Measurements from ENCODE around the gene PPP1R3C. TPM values are rescaled to one million over a fixed set of nuclear protein-coding genes. Genes with fewer than 3 reads are reported as not detected.
A peak's percentile ranks its signal among the peaks of the same experiment; 100 is the strongest.

The PPP1R3C gene
- total RNA-seq, 1 experiment from 2014 or later = 5.9 TPM

GRCh38 chr10:91598211-91598977, 34.5 kb downstream of the PPP1R3C start:
- no peak for DNase-seq
- H3K9me3 ChIP-seq (replicated peaks) = no peaks in the 10 kb centered on the region
- no peak overlapping the region for H3K4me3 ChIP-seq
- H3K36me3 ChIP-seq = no peaks in the 10 kb centered on the region
- no peak overlapping the region for H3K27ac ChIP-seq
- no peaks in the 10 kb centered on the region for H3K27me3 ChIP-seq
- peaks cover 8% of the 10 kb centered on the region for H3K4me1 ChIP-seq

- Histone ChIP-seq H3K9me3 (replicated peaks) (no peaks in the 10 kb centered on the region), H3K4me3 (no peak overlapping the region), H3K36me3 (no peaks in the 10 kb centered on the region), H3K27ac (no peak overlapping the region), H3K27me3 (no peaks in the 10 kb centered on the region), H3K4me1 (peaks cover 18% of the 10 kb centered on the region)
- peak; percentile 20 to 54 for DNase-seq
These were observed 35.5 kb downstream of the PPP1R3C start for GRCh38 chr10:91597197-91597881.

GRCh38 chr10:91596825-91597196, 36.1 kb downstream of the PPP1R3C start:
- peaks cover 23% of the 10 kb centered on the region for H3K4me1 ChIP-seq
- no peaks in the 10 kb centered on the region for H3K36me3 ChIP-seq
- H3K9me3 ChIP-seq (replicated peaks) = no peaks in the 10 kb centered on the region
- no peak overlapping the region for H3K4me3 ChIP-seq
- H3K27me3 ChIP-seq = no peaks in the 10 kb centered on the region
- DNase-seq = no peak
- no peak overlapping the region for H3K27ac ChIP-seq

GRCh38 chr10:91593834-91594233, 39.0 kb downstream of the PPP1R3C start:
- DNase-seq = no peak
- no peaks in the 10 kb centered on the region for H3K9me3 ChIP-seq (replicated peaks)
- no peak overlapping the region for H3K4me3 ChIP-seq
- no peaks in the 10 kb centered on the region for H3K27me3 ChIP-seq
- no peak overlapping the region for H3K27ac ChIP-seq
- H3K36me3 ChIP-seq = no peaks in the 10 kb centered on the region
- H3K4me1 ChIP-seq = peaks cover 35% of the 10 kb centered on the region

DNA sequence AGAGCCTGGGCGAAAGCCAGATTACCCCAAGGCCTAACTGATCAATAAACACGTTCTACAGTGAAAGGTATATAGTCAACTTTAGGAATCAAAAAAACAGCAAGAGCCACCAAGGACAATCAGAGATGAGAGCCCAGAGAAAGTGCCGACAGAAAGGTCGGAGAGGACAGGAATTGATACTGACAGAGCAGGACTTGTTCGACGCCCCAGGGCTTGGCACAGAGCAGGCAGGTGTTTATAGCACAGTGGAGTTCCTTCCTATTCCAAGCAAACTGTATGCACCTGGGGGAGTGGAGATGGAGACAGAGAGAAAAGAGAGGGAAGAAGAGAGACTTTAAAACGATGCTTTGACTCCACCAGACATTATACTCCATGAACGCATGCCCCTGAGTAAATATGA, 39.5 kb downstream of the PPP1R3C start:
- DNase-seq = no peak
- H3K4me1 ChIP-seq = peaks cover 35% of the 10 kb centered on the region
- no peak overlapping the region for H3K4me3 ChIP-seq
- no peaks in the 10 kb centered on the region for H3K36me3 ChIP-seq
- H3K9me3 ChIP-seq (replicated peaks) = no peaks in the 10 kb centered on the region
- no peaks in the 10 kb centered on the region for H3K27me3 ChIP-seq
- H3K27ac ChIP-seq = no peak overlapping the region

GRCh38 chr10:91592266-91592975, 40.5 kb downstream of the PPP1R3C start:
- Histone ChIP-seq H3K4me1 (peaks cover 31% of the 10 kb centered on the region), H3K9me3 (replicated peaks) (no peaks in the 10 kb centered on the region), H3K27me3 (no peaks in the 10 kb centered on the region), H3K4me3 (peak overlapping the region; percentile 26; the same call in 1 of the 2 replicates), H3K36me3 (no peaks in the 10 kb centered on the region), H3K27ac (peak overlapping the region; percentile 70)
- peak; percentile 49 to 52 for DNase-seq

DNA sequence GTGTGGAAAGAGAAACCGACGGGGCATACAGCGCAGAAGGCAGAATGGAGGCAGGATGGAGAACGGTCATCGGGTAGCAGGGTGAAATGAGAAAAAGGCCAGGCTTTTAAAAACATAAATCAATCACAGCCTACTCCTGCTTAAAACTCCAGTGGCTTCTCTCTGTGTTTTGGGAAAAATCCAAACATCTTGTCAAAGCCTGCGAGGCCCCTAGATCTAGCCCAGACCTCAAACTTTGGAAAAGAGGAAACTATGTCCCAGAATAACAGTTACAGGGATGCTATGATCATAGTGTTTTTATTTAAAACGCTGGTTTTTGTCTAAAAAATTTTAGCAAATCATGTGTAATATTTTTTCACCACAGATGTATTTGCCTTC, 41.1 kb downstream of the PPP1R3C start:
- no peaks in the 10 kb centered on the region for H3K27me3 ChIP-seq
- peak overlapping the region; percentile 70 for H3K27ac ChIP-seq
- no peak for DNase-seq
- no peaks in the 10 kb centered on the region for H3K36me3 ChIP-seq
- H3K4me1 ChIP-seq = peaks cover 30% of the 10 kb centered on the region
- no peaks in the 10 kb centered on the region for H3K9me3 ChIP-seq (replicated peaks)
- peak overlapping the region; percentile 26 for H3K4me3 ChIP-seq

DNA sequence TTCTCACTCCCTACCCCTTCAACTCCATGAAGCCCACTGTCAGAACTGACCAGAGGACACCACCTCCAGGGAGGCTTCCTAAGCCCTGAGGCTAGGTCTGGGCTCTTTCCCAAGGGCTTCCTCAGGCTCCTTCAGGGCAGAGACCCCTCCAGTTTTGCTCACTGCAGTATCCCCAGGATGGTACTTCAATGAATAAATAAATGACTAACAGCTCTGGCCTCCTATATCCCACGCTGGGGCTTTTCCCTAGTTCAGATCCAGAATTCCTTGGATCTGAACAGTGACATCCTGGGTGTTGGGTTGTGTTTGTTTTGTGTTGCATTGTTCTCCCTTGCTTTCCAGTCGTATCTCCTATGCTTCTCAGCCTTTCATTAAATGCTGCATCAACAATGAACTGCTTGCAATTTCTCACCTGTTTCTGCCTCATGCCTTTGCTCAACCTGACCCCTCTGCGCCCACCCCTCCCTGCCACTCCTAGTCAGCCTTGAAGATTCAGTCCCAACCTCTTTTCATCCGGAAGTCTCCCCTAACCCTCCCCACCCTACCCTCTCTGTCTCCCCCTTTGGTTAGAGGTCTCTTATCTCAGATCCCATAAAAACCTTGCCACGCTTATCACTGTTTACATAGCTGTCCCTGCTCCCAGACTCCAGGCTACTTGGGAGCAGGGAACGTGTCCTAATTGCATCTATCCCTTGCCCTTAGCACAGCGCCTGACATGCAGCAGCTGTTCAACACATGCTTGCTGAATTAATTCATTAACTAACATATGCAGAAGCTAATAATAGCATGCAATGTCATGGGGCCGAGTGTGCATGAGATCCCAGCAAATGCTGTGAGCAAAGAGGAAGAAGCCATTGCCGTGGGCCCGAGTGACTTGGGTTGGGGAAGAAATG, 41.7 kb downstream of the PPP1R3C start:
- H3K4me3 ChIP-seq = peak overlapping the region; percentile 26
- H3K36me3 ChIP-seq = no peaks in the 10 kb centered on the region
- H3K27me3 ChIP-seq = no peaks in the 10 kb centered on the region
- peaks cover 30% of the 10 kb centered on the region for H3K4me1 ChIP-seq
- no peaks in the 10 kb centered on the region for H3K9me3 ChIP-seq (replicated peaks)
- peak; percentile 70 to 75 for DNase-seq
- H3K27ac ChIP-seq = peak overlapping the region; percentile 70

DNA sequence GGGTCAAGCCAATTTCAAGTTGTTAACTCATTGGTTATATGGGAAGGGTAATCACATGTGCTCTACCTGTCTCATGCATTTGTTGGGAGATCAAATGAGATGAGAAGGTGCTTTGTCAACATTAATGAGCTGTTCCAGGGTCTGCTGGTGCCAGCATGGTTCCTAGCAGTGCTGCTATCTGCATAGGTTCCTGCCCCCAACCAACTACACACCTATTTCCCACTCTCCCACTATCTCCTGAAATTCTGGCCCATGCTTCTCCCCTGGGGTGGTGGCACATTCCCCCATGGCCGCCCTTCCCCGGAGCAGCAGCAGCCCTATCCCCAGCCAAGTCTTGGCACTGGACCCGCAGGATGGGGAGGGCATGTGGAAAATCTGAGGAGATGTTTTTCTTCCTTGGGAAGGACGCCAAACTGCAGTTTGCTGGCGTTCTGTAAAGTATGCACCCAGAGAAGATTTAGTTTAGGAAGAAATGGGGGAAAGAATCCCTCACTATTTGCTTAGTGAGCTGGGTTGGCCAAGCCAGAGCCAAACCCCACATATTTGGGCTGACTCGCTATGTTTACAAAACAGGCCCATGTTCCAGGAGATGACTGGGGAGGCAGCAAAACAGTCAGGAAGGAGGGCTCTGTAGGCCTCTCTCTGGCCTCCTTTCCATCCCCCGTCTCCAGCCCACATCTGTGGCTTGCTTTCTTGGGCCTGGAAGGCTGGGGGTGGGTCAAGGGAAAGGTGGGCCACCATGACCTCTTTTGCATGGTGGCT, 42.5 kb downstream of the PPP1R3C start:
- Histone ChIP-seq H3K4me1 (peaks cover 30% of the 10 kb centered on the region), H3K27ac (peak overlapping the region; percentile 70; the same call in 1 of the 2 replicates), H3K9me3 (replicated peaks) (no peaks in the 10 kb centered on the region), H3K27me3 (no peaks in the 10 kb centered on the region), H3K4me3 (no peak overlapping the region), H3K36me3 (no peaks in the 10 kb centered on the region)
- DNase-seq = no peak

DNA sequence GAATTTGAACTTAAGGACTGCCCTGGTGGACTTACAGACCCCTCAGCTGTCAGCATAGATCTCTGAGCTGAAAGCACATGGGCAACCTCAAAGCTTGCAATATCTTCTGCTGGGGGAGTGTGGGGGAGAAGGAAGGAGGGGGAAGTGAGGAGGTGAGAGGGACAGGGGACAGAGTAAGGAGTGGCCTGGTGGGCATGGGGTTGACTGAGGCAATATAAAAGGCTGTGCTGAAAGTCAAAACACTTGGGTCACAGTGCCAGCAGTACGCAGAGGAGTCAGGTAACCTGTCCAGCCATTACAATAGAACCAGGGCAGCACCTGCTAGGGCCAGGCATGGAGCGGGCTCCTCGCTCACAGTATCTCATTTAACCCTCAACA, 43.2 kb downstream of the PPP1R3C start:
- H3K4me3 ChIP-seq = no peak overlapping the region
- H3K36me3 ChIP-seq = no peaks in the 10 kb centered on the region
- no peaks in the 10 kb centered on the region for H3K27me3 ChIP-seq
- H3K27ac ChIP-seq = no peak overlapping the region
- peaks cover 30% of the 10 kb centered on the region for H3K4me1 ChIP-seq
- no peaks in the 10 kb centered on the region for H3K9me3 ChIP-seq (replicated peaks)
- DNase-seq = no peak

GRCh38 chr10:91589015-91589657, 43.7 kb downstream of the PPP1R3C start:
- Histone ChIP-seq H3K27ac (no peak overlapping the region), H3K4me1 (peaks cover 30% of the 10 kb centered on the region)

GRCh38 chr10:91587710-91588638, 44.9 kb downstream of the PPP1R3C start:
- Histone ChIP-seq H3K36me3 (no peaks in the 10 kb centered on the region), H3K27ac (no peak overlapping the region), H3K4me1 (peaks cover 27% of the 10 kb centered on the region), H3K9me3 (replicated peaks) (no peaks in the 10 kb centered on the region), H3K27me3 (no peaks in the 10 kb centered on the region), H3K4me3 (no peak overlapping the region)
- peak in 1 of 2 experiments; percentile 4 for DNase-seq

More at GRCh38 chr10:91589015-91589657, 43.7 kb downstream of the PPP1R3C start:
- H3K9me3 ChIP-seq (replicated peaks) = no peaks in the 10 kb centered on the region
- H3K4me3 ChIP-seq = no peak overlapping the region
- no peaks in the 10 kb centered on the region for H3K36me3 ChIP-seq
- no peaks in the 10 kb centered on the region for H3K27me3 ChIP-seq
- no peak for DNase-seq

All from SJCRH30 (cell line).